Measurements from ENCODE around the gene SELENOK.

GRCh38 chr3:53865732-53866499 is 25.7 kb downstream of the SELENOK start:
- no peak for TF ChIP-seq CTCF (IDR thresholded peaks at IDR 0.05)
- TF ChIP-seq POLR2A (IDR thresholded peaks at IDR 0.05) = no peak
